ENCODE results near the gene CARD10. TPM values are rescaled to one million over a fixed set of nuclear protein-coding genes. Genes with fewer than 3 reads are reported as not detected.

Gene CARD10
- total RNA-seq, 2 donors from 2014 or later = 20.3 to 24.4 TPM

DNA sequence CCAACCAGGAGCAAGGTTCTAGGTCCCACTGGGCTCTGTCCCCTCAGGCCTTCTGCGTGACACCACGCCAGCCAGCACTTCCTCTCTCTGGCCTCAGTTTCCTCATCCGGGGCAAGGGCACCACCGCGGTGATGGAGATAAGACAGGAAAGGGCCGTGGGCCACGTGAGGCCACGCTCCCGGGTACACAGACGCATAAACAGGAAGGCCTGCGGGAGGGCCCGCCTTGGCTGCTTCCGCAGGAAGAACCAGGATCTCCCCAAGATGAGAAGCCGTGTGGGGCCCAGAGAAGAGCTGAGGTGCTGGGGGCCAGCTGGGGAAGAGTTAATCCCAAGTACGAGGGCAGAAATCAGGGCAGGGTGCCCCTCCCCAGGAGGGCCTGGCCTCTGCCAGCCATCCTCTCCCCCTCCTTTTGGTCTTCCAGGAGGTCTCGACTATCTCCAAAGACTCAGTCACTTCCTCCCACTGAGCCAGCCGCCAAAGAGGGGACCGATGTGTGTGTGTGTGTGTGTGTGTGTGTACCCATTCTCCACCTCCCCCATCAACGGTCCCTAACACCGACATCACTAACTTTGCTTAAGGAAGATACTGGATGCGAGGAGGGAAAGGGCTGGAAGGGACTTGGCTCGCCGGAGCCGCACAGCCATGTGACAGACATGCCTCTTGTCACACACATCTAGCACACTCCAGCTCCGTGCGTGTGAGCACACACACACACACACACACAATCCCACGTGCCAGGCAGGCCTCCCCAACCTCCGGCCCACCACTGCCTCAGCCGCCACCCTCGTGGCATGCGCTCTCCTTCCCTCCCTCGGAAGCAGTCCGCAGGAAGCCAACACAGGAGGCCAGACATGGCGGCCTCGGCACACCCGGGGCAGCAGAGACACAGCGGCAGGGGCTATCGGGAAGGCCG lies 34.5 kb downstream of the CARD10 start:
- Histone ChIP-seq H3K9me3 (ENCODE audit: control insufficient read depth, low read length) (no peaks in the 10 kb centered on the region), H3K9ac (ENCODE audit: extremely low read depth, low read length, poor library complexity, severe bottlenecking) (no peak overlapping the region), H3K27ac (ENCODE audit: low read depth, low read length) (peak overlapping the region; percentile 98), H3K27me3 (ENCODE audit: control insufficient read depth, insufficient read depth, low read length, poor library complexity, severe bottlenecking) (no peaks in the 10 kb centered on the region), H3K36me3 (ENCODE audit: control insufficient read depth, insufficient read depth, low read length) (no peaks in the 10 kb centered on the region), H3K4me1 (ENCODE audit: control insufficient read depth, insufficient read depth, low read length) (peaks cover 4% of the 10 kb centered on the region), H3K4me3 (ENCODE audit: low read length) (no peak overlapping the region)
- peaks cover 26% of the 10 kb centered on the region for H3K4me1 Mint-ChIP-seq
- DNase-seq = no peak
- no peaks in the 10 kb centered on the region for H3K36me3 Mint-ChIP-seq (ENCODE audit: low read depth)
- TF ChIP-seq, protein P1, sequence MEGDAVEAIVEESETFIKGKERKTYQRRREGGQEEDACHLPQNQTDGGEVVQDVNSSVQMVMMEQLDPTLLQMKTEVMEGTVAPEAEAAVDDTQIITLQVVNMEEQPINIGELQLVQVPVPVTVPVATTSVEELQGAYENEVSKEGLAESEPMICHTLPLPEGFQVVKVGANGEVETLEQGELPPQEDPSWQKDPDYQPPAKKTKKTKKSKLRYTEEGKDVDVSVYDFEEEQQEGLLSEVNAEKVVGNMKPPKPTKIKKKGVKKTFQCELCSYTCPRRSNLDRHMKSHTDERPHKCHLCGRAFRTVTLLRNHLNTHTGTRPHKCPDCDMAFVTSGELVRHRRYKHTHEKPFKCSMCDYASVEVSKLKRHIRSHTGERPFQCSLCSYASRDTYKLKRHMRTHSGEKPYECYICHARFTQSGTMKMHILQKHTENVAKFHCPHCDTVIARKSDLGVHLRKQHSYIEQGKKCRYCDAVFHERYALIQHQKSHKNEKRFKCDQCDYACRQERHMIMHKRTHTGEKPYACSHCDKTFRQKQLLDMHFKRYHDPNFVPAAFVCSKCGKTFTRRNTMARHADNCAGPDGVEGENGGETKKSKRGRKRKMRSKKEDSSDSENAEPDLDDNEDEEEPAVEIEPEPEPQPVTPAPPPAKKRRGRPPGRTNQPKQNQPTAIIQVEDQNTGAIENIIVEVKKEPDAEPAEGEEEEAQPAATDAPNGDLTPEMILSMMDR (conservative IDR thresholded peaks at IDR 0.05) = no peak
- peaks cover 4% of the 10 kb centered on the region for H3K27me3 Mint-ChIP-seq (ENCODE audit: insufficient read depth)
- H3K9me3 Mint-ChIP-seq = no peaks in the 10 kb centered on the region
- no peak overlapping the region for H3K4me3 Mint-ChIP-seq
- WGBS, 2 experiments (ENCODE audit: insufficient coverage in 1 of 2, insufficient read length in 1 of 2) = 93 to 98% methylated on average over 15 to 35 of the region's 39 CpGs
- no peak overlapping the region for H3K27ac Mint-ChIP-seq

DNA sequence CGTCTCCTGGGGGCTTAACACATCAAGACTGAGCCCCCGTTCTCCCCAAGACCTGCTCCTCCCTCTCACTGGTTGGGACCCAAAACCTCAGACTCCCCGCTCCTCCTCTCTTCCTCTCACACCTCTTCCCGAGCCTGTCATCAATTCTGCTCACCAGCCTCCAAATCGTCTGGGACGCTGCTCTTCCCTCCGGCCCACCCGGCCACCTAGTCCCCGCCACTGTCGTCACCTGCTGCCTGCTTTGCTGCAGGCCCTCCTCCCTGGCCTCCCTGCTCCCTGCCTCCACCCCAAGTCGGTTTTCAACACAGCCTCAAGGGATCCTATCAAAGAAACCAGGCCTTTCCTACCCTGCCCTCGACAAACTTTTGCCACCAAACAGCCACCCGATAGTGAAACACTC lies 36.2 kb downstream of the CARD10 start:
- Mint-ChIP-seq H3K9me3 (no peaks in the 10 kb centered on the region), H3K36me3 (ENCODE audit: low read depth) (no peaks in the 10 kb centered on the region), H3K4me3 (no peak overlapping the region), H3K4me1 (peaks cover 17% of the 10 kb centered on the region), H3K27me3 (ENCODE audit: insufficient read depth) (peaks cover 4% of the 10 kb centered on the region), H3K27ac (peak overlapping the region; percentile 75)
- Histone ChIP-seq H3K27me3 (ENCODE audit: control insufficient read depth, insufficient read depth, low read length, poor library complexity, severe bottlenecking) (no peaks in the 10 kb centered on the region), H3K27ac (ENCODE audit: low read depth, low read length) (peak overlapping the region; percentile 98), H3K9ac (ENCODE audit: extremely low read depth, low read length, poor library complexity, severe bottlenecking) (no peak overlapping the region), H3K9me3 (ENCODE audit: control insufficient read depth, low read length) (no peaks in the 10 kb centered on the region), H3K36me3 (ENCODE audit: control insufficient read depth, insufficient read depth, low read length) (no peaks in the 10 kb centered on the region), H3K4me3 (ENCODE audit: low read length) (no peak overlapping the region), H3K4me1 (ENCODE audit: control insufficient read depth, insufficient read depth, low read length) (no peaks in the 10 kb centered on the region)
- TF ChIP-seq, protein P1 (conservative IDR thresholded peaks at IDR 0.05) = no peak
- 88 to 91% methylated on average over 11 to 13 of the region's 13 CpGs for WGBS, 2 experiments (ENCODE audit: insufficient coverage in 1 of 2, insufficient read length in 1 of 2)
- no peak for DNase-seq

DNA sequence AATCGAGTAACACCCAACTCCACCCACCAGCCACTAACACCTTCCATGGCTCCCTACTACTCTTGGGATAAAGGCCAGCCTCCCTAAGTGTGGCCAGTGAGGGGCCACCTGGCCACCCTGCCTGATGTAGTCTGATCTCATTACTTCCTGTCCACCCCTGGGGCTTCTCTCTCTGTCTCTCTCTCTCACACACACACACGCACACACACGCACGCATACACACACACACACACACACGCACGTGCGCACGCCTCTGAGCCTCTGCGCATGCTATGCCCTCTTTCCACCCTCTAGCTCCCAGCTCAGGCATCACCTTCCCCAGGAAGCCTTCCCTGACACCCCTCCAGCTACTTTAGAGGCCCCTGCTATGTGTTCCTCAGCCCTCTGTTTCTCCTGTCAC lies 37.0 kb downstream of the CARD10 start:
- Mint-ChIP-seq H3K4me1 (peaks cover 13% of the 10 kb centered on the region), H3K9me3 (no peaks in the 10 kb centered on the region), H3K27me3 (ENCODE audit: insufficient read depth) (peaks cover 4% of the 10 kb centered on the region), H3K36me3 (ENCODE audit: low read depth) (no peaks in the 10 kb centered on the region), H3K4me3 (no peak overlapping the region), H3K27ac (no peak overlapping the region)
- H3K9ac ChIP-seq (ENCODE audit: extremely low read depth, low read length, poor library complexity, severe bottlenecking) = no peak overlapping the region
- H3K4me3 ChIP-seq (ENCODE audit: low read length) = no peak overlapping the region
- H3K9me3 ChIP-seq (ENCODE audit: control insufficient read depth, low read length) = no peaks in the 10 kb centered on the region
- TF ChIP-seq, protein P1 (conservative IDR thresholded peaks at IDR 0.05) = no peak
- no peaks in the 10 kb centered on the region for H3K4me1 ChIP-seq (ENCODE audit: control insufficient read depth, insufficient read depth, low read length)
- WGBS, 2 experiments (ENCODE audit: insufficient coverage in 1 of 2, insufficient read length in 1 of 2) = 94 to 98% methylated on average over 9 of the region's 9 CpGs
- peak overlapping the region; percentile 98 for H3K27ac ChIP-seq (ENCODE audit: low read depth, low read length)
- no peaks in the 10 kb centered on the region for H3K36me3 ChIP-seq (ENCODE audit: control insufficient read depth, insufficient read depth, low read length)
- no peaks in the 10 kb centered on the region for H3K27me3 ChIP-seq (ENCODE audit: control insufficient read depth, insufficient read depth, low read length, poor library complexity, severe bottlenecking)
- DNase-seq = no peak
